K562 (cell line): ENCODE results near the gene FOXRED2. TPM values are rescaled to one million over a fixed set of nuclear protein-coding genes. Genes with fewer than 3 reads are reported as not detected.

Experiments used
- ATAC-seq: fragments of 200-7000 bp; cut with Tn5 transposase; 3 replicates; pipeline ENCODE4 v1.9.1; 2020; ENCODE audit warnings: moderate library complexity
- BruUV-seq: library from RNA; stranded (reverse); fragments of 400-500 nt; replicated peaks from 2 replicates; lab custom pipeline; 2021; lab: Mats Ljungman, UMichigan
- CTCF ChIA-PET: fragments of 300-600 bp; formaldehyde crosslinking; extraction: SDS; loops from one replicate; lab custom pipeline; 2021; ENCODE audit warnings: low intra/inter-chr PET ratio; lab: Yijun Ruan, JAX
- POLR2A ChIA-PET: fragments of 300-600, 350-650 bp; sonication (Branson Sonifier 250); formaldehyde crosslinking; extraction: SDS; loops from one replicate; lab custom pipeline; 2021; ENCODE audit warnings: antibody characterized with exemption, inconsistent platforms; lab: Yijun Ruan, JAX
- DNase-seq, 4 experiments: peaks; one replicate each; pipeline versions ENCODE4 v3.0.0 to v3.0.0-alpha.2; 2011 to 2018; ENCODE audit warnings: low spot score in 3 of 4, mixed read lengths in 3 of 4; ENCODE audit errors: extremely low read depth in 1 of 4
- FAIRE-seq: peaks from 2 replicates; lab custom pipeline; 2011; peaks lifted over from hg19 to GRCh38; lab: Jason Lieb, UNC
- H2AFZ ChIP-seq: 2 replicates; pipeline ENCODE4 v1.6.0; 2011; ENCODE audit warnings: low read depth, low read length, control low read depth, inconsistent platforms
- H3K27ac ChIP-seq: fragments of 200-600 bp; 3 replicates; pipeline ENCODE4 v1.8.0; 2011; ENCODE audit warnings: low read depth, mild to moderate bottlenecking, control low read depth, inconsistent platforms, low read length, moderate library complexity, mixed read lengths; ENCODE audit errors: extremely low read depth
- H3K27me3 ChIP-seq, 2 experiments: fragments of 300-600 bp in 1 of 2; 2 replicates in 1 of 2; 3 replicates in 1 of 2; pipeline versions ENCODE4 v1.6.0 to v1.8.0; 2011; ENCODE audit warnings: inconsistent platforms in 2 of 2, low read length in 2 of 2, mild to moderate bottlenecking in 1 of 2, mixed read lengths in 1 of 2, moderate library complexity in 1 of 2; ENCODE audit not compliant: control insufficient read depth in 2 of 2, insufficient read depth in 2 of 2
- H3K36me3 ChIP-seq: fragments of 300-600 bp; 3 replicates; pipeline ENCODE4 v1.8.0; 2011; ENCODE audit warnings: mild to moderate bottlenecking, low read length, inconsistent platforms; ENCODE audit not compliant: control insufficient read depth, insufficient read depth
- H3K4me1 ChIP-seq, 2 experiments: fragments of 200-600 bp in 1 of 2; replicated peaks in 1 of 2; 2 replicates in 1 of 2; 3 replicates in 1 of 2; pipeline versions ENCODE4 v1.5.1 to v1.8.0; 2011; ENCODE audit warnings: inconsistent platforms in 2 of 2, low read length in 2 of 2, mild to moderate bottlenecking in 1 of 2, mixed read lengths in 1 of 2, moderate library complexity in 1 of 2; ENCODE audit not compliant: control insufficient read depth in 2 of 2, insufficient read depth in 2 of 2
- H3K4me2 ChIP-seq: 2 replicates; pipeline ENCODE4 v1.6.1; 2011; ENCODE audit warnings: low read length, control low read depth, inconsistent platforms, mixed read lengths; ENCODE audit not compliant: insufficient read depth
- H3K4me3 ChIP-seq: fragments of 200-600 bp; sonication (generic), shearing (Covaris generic); 2 replicates; pipeline ENCODE4 v1.5.1; 2016; ENCODE audit warnings: control low read depth, inconsistent platforms
- H3K79me2 ChIP-seq: fragments of 200-600 bp; 3 replicates; pipeline ENCODE4 v1.8.0; 2011; ENCODE audit warnings: low read length, inconsistent platforms; ENCODE audit not compliant: control insufficient read depth, insufficient read depth
- H3K9ac ChIP-seq, 2 experiments: 2 replicates each; pipeline versions ENCODE4 v1.6.0 to v1.6.1; 2011; ENCODE audit warnings: low read depth in 2 of 2, low read length in 2 of 2, control low read depth in 1 of 2, inconsistent platforms in 1 of 2, mild to moderate bottlenecking in 1 of 2, mixed read lengths in 1 of 2; ENCODE audit not compliant: insufficient read depth in 1 of 2
- H3K9me1 ChIP-seq: one replicate; pipeline ENCODE4 v1.6.0; 2011; ENCODE audit warnings: inconsistent platforms, mild to moderate bottlenecking, low read length, moderate library complexity; ENCODE audit not compliant: control insufficient read depth, insufficient read depth
- H3K9me3 ChIP-seq: replicated peaks from 2 replicates; pipeline ENCODE4 v1.5.1; 2011; ENCODE audit warnings: low read depth, low read length, inconsistent platforms; ENCODE audit not compliant: control insufficient read depth, insufficient read depth
- H4K20me1 ChIP-seq: replicated peaks from 2 replicates; pipeline ENCODE4 v1.6.1; 2011; ENCODE audit warnings: low read length, inconsistent platforms, mixed read lengths; ENCODE audit not compliant: control insufficient read depth, insufficient read depth
- CTCF ChIP-seq, 3 experiments: IDR thresholded peaks in 2 of 3; conservative IDR thresholded peaks in 1 of 3; 2 replicates each; pipeline ENCODE4 v1.5.1; 2011 to 2012; ENCODE audit warnings: low read length in 3 of 3, mild to moderate bottlenecking in 3 of 3, control low read depth in 2 of 3, improper control_type of control experiment in 1 of 3, inconsistent platforms in 1 of 3, low read depth in 1 of 3, mixed read lengths in 1 of 3, moderate library complexity in 1 of 3; ENCODE audit not compliant: insufficient read depth in 2 of 3
- FOXA3 ChIP-seq, 2 experiments: fragments of 450-650 bp in 1 of 2; sonication (generic) in 1 of 2; formaldehyde crosslinking; IDR thresholded peaks in 1 of 2; conservative IDR thresholded peaks in 1 of 2; 2 replicates each; pipeline versions ENCODE4 v1.4.0 to v1.8.0; 2020 to 2022; ENCODE audit warnings: mild to moderate bottlenecking in 2 of 2, missing genetic modification reagents in 1 of 2
- POLR2A ChIP-seq: fragments of 450-650 bp; conservative IDR thresholded peaks from 2 replicates; pipeline ENCODE4 v1.6.1; 2016
- RAD21 ChIP-seq, 2 experiments: fragments of 250-450 bp in 1 of 2; fragments of 450-650 bp in 1 of 2; sonication (Bioruptor Pico) in 1 of 2; formaldehyde crosslinking in 1 of 2; IDR thresholded peaks in 1 of 2; conservative IDR thresholded peaks in 1 of 2; 2 replicates each; pipeline versions ENCODE4 v1.4.0 to v1.8.0; 2020 to 2022; ENCODE audit warnings: mild to moderate bottlenecking in 2 of 2, moderate library complexity in 1 of 2
- ZBTB7A ChIP-seq: IDR thresholded peaks from 2 replicates; pipeline ENCODE4 v1.6.1; 2011; ENCODE audit warnings: low read depth, mild to moderate bottlenecking, low read length, moderate library complexity, borderline replicate concordance; ENCODE audit not compliant: control insufficient read depth
- ZNF347 ChIP-seq: fragments of 450-650 bp; formaldehyde crosslinking; IDR thresholded peaks from 2 replicates; pipeline ENCODE4 v1.4.0; 2020; ENCODE audit warnings: low read depth, mild to moderate bottlenecking, moderate library complexity
- ZNF445 ChIP-seq: fragments of 250-450 bp; sonication (Bioruptor Pico); IDR thresholded peaks from 2 replicates; pipeline ENCODE4 v1.4.0; 2020; ENCODE audit warnings: low read depth, mild to moderate bottlenecking, moderate library complexity
- ZNF764 ChIP-seq: fragments of 250-450 bp; sonication (Bioruptor Pico); IDR thresholded peaks from 2 replicates; pipeline ENCODE4 v1.4.0; 2020; ENCODE audit warnings: low read depth, mild to moderate bottlenecking, moderate library complexity
- WGBS: fragments of 100-300 bp; shearing (Covaris generic); methylation state at CpG from one replicate; pipeline ENCODE4 v1.1.6; 2016; ENCODE audit warnings: low coverage, mixed read lengths; ENCODE audit not compliant: insufficient coverage; ENCODE audit errors: missing lambda C conversion rate; 5-methylcytosine and 5-hydroxymethylcytosine counted together
- in situ Hi-C: fragments of 300-500 bp; cut with MboI; formaldehyde crosslinking; loops from 4 replicates; pipeline ENCODE4 v1.15.0; 2018; ENCODE audit warnings: inconsistent platforms, mixed read lengths
- intact Hi-C: fragments of 100-400 bp; cut with micrococcal nuclease; formaldehyde crosslinking; loops from 2 replicates; pipeline ENCODE4 v1.14.2; 2022
- polyA plus RNA-seq, 8 experiments: library from polyadenylated mRNA; depleted of rRNA in 4 of 8; stranded (reverse) in 5 of 8; unstranded in 3 of 8; fragments of >200 nt; fragmentation: Nextera tagmentation in 2 of 8; fragmentation: Illumina TruSeq in 1 of 8; extraction: Ambion mirVana in 2 of 8; extraction: Trizol in 1 of 8; gene quantifications; 2 replicates each; pipeline versions ENCODE4 v1.2.1 to v1.2.3, GENCODE V29; 2011 to 2014; ENCODE audit warnings: inconsistent platforms in 1 of 8, missing spikeins in 1 of 8
- total RNA-seq, 7 experiments: library from RNA; depleted of rRNA in 6 of 7; stranded (reverse); fragments of >200 nt in 6 of 7; fragmentation: Illumina TruSeq in 2 of 7; extraction: Trizol in 2 of 7; gene quantifications; 2 replicates each; pipeline versions ENCODE4 v1.2.1 to v1.2.3, GENCODE V29; 2011 to 2021; ENCODE audit warnings: low replicate concordance in 1 of 7

FOXRED2 gene
- total and polyA plus RNA-seq, 9 of the 15 experiments (the other 6 are each of a cell fraction or from before 2014, with no cell fraction given) = 2.8 to 48.4 (median 7.8) TPM

GRCh38 chr22:36510966-36511881 lies 4.4 kb upstream of the FOXRED2 start:
- peak; percentile 90 for FAIRE-seq
- H3K9me1 ChIP-seq = no peaks in the 10 kb centered on the region
- DNase-seq = peak in 3 of 4 experiments; percentile 26 to 56 (median 34)
- CTCF ChIA-PET = no interaction called here
- POLR2A ChIA-PET = interaction anchor here (0.6 to 2.9 kb wide), 8 partner anchors 9 to 31 kb away, joined by 3 to 19 read pairs (median 4); partner anchors contain the start of gene EIF3D
- peak; percentile 65 for ATAC-seq
- in situ Hi-C loops (no loop called here), intact Hi-C loops (no loop called here)
- H3K4me1 ChIP-seq = peaks cover 8 to 17% of the 10 kb centered on the region in 2 experiments
- H3K4me2 ChIP-seq = no peak overlapping the region
- H4K20me1 ChIP-seq = no peaks in the 10 kb centered on the region
- H3K27me3 ChIP-seq = no peaks in the 10 kb centered on the region
- TF ChIP-seq POLR2A (peak; percentile 25; the same call in 1 of the 2 replicates), ZNF764 (peak; percentile 52; the same call in 1 of the 2 replicates), ZNF445 (CRISPR knock-in tag) (no peak), CTCF (IDR thresholded peaks at IDR 0.05 in 2 of 3, conservative IDR thresholded peaks at IDR 0.05 in 1 of 3; ENCODE audit: insufficient read depth in 2 of 3, low read depth in 1 of 3, low read length in 3 of 3) (peak; percentile 52 to 64 (median 59)), FOXA3 (CRISPR knock-in tag; conservative IDR thresholded peaks at IDR 0.05 in 1 of 2, IDR thresholded peaks at IDR 0.05 in 1 of 2) (no peak), RAD21 (CRISPR knock-in tag; conservative IDR thresholded peaks at IDR 0.05 in 1 of 2, IDR thresholded peaks at IDR 0.05 in 1 of 2) (peak; percentile 18 to 20; a peak in 1 of 4 replicates), ZNF347 (CRISPR knock-in tag) (no peak), ZBTB7A (peak; percentile 25; the same call in 1 of the 2 replicates)
- no peak overlapping the region for H3K4me3 ChIP-seq
- peaks cover 57% of the 10 kb centered on the region for H3K36me3 ChIP-seq
- BruUV-seq = TSS peak; percentile 24
- no peak overlapping the region for H2AFZ ChIP-seq
- H3K9ac ChIP-seq = no peak overlapping the region; a peak in 1 of 4 replicates
- H3K79me2 ChIP-seq = peaks cover 4% of the 10 kb centered on the region; the same call in 2 of the 3 replicates
- WGBS = 70% methylated on average over 16 of the region's 17 CpGs
- H3K9me3 ChIP-seq = no peaks in the 10 kb centered on the region
- no peak overlapping the region for H3K27ac ChIP-seq
